PFSK-1 (cell line): ENCODE results near the gene SYNE2.

Experiments
- POLR2AphosphoS5 ChIP-seq: IDR thresholded peaks from 2 replicates; pipeline ENCODE4 v1.6.1; 2012; ENCODE audit warnings: low read depth, mild to moderate bottlenecking, control low read depth, low read length, moderate library complexity
- TF ChIP-seq, protein P1 (sequence below), 2 experiments: IDR thresholded peaks; 2 replicates each; pipeline versions ENCODE4 v1.6.1 to v1.8.0; 2011 to 2012; ENCODE audit warnings: low read depth in 2 of 2, low read length in 2 of 2, control low read depth in 1 of 2, inconsistent platforms in 1 of 2, mild to moderate bottlenecking in 1 of 2, moderate library complexity in 1 of 2; ENCODE audit not compliant: insufficient read depth in 1 of 2

GRCh38 chr14:63992858-63993257 is 140.1 kb downstream of the SYNE2 start:
- TF ChIP-seq, protein P1, sequence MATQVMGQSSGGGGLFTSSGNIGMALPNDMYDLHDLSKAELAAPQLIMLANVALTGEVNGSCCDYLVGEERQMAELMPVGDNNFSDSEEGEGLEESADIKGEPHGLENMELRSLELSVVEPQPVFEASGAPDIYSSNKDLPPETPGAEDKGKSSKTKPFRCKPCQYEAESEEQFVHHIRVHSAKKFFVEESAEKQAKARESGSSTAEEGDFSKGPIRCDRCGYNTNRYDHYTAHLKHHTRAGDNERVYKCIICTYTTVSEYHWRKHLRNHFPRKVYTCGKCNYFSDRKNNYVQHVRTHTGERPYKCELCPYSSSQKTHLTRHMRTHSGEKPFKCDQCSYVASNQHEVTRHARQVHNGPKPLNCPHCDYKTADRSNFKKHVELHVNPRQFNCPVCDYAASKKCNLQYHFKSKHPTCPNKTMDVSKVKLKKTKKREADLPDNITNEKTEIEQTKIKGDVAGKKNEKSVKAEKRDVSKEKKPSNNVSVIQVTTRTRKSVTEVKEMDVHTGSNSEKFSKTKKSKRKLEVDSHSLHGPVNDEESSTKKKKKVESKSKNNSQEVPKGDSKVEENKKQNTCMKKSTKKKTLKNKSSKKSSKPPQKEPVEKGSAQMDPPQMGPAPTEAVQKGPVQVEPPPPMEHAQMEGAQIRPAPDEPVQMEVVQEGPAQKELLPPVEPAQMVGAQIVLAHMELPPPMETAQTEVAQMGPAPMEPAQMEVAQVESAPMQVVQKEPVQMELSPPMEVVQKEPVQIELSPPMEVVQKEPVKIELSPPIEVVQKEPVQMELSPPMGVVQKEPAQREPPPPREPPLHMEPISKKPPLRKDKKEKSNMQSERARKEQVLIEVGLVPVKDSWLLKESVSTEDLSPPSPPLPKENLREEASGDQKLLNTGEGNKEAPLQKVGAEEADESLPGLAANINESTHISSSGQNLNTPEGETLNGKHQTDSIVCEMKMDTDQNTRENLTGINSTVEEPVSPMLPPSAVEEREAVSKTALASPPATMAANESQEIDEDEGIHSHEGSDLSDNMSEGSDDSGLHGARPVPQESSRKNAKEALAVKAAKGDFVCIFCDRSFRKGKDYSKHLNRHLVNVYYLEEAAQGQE (IDR thresholded peaks at IDR 0.05; ENCODE audit: insufficient read depth in 1 of 2, low read depth in 2 of 2, low read length in 2 of 2): no peak
- no peak for TF ChIP-seq POLR2AphosphoS5
